ENCODE measurements around the gene NAT16. TPM values are rescaled to one million over a fixed set of nuclear protein-coding genes. Genes with fewer than 3 reads are reported as not detected.

Gene NAT16
- total RNA-seq, 1 donor from 2014 or later, result 0.70 TPM

DNA sequence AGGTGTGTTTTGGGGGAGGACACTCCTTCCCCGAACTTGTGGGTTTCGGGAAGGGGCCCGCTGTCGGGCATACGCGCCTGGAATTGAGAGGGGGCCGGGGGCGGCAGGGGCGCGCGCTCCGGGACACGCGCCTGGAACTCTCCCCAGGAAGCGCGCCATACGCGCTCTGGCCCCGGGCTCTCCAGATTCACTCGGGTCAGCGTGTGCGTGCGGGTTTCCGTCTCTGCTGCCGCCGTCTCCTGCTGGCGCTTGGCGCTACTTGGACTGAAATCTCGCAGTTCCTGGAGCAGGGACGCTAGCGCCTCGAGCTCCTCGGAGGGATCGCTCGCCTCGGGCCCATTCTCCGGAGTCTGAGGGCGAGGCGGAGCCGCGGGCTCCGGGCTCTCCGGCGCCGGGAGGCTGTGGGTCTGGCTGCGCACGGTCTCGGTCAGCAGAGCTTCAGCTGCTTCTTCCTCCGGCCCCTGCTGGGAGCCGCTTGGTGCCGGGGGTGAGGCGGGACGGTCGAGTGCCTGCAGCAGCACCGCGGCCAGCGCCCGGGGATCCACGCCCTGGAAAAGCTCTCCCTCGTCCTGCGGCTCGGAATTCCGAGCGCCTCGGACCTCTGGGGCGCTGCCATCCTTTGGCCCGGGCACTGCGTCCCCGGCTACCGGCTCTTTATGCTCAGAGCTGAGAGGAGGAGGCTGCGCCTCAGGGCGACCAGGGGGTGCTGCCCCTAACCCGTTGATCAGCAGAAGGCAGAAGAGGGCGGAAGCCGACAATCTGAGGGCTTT, 15.8 kb downstream of the NAT16 start:
- H3K4me1 Mint-ChIP-seq, result peaks cover 51% of the 10 kb centered on the region
- no peaks in the 10 kb centered on the region for H3K36me3 Mint-ChIP-seq (ENCODE audit: low read depth)
- no peaks in the 10 kb centered on the region for H3K9me3 Mint-ChIP-seq
- peaks cover 63% of the 10 kb centered on the region for H3K27me3 Mint-ChIP-seq (ENCODE audit: low read depth)
- H3K27ac Mint-ChIP-seq (ENCODE audit: unreplicated experiment), result no peak overlapping the region
- H3K4me3 Mint-ChIP-seq, result peak overlapping the region; percentile 87
- TF ChIP-seq, protein P1, sequence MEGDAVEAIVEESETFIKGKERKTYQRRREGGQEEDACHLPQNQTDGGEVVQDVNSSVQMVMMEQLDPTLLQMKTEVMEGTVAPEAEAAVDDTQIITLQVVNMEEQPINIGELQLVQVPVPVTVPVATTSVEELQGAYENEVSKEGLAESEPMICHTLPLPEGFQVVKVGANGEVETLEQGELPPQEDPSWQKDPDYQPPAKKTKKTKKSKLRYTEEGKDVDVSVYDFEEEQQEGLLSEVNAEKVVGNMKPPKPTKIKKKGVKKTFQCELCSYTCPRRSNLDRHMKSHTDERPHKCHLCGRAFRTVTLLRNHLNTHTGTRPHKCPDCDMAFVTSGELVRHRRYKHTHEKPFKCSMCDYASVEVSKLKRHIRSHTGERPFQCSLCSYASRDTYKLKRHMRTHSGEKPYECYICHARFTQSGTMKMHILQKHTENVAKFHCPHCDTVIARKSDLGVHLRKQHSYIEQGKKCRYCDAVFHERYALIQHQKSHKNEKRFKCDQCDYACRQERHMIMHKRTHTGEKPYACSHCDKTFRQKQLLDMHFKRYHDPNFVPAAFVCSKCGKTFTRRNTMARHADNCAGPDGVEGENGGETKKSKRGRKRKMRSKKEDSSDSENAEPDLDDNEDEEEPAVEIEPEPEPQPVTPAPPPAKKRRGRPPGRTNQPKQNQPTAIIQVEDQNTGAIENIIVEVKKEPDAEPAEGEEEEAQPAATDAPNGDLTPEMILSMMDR (conservative IDR thresholded peaks at IDR 0.05), result no peak
- DNase-seq (ENCODE audit: low read depth, low spot score), result peak; percentile 49

GRCh38 chr7:101163279-101164070, 16.6 kb downstream of the NAT16 start:
- H3K9me3 Mint-ChIP-seq, result no peaks in the 10 kb centered on the region
- peak overlapping the region; percentile 75 for H3K4me3 Mint-ChIP-seq
- DNase-seq (ENCODE audit: low read depth, low spot score), result peak; percentile 40
- H3K27ac Mint-ChIP-seq (ENCODE audit: unreplicated experiment), result no peak overlapping the region
- TF ChIP-seq, protein P1 (conservative IDR thresholded peaks at IDR 0.05), result no peak
- H3K27me3 Mint-ChIP-seq (ENCODE audit: low read depth), result peaks cover 55% of the 10 kb centered on the region
- peaks cover 47% of the 10 kb centered on the region for H3K4me1 Mint-ChIP-seq
- H3K36me3 Mint-ChIP-seq (ENCODE audit: low read depth), result no peaks in the 10 kb centered on the region

DNA sequence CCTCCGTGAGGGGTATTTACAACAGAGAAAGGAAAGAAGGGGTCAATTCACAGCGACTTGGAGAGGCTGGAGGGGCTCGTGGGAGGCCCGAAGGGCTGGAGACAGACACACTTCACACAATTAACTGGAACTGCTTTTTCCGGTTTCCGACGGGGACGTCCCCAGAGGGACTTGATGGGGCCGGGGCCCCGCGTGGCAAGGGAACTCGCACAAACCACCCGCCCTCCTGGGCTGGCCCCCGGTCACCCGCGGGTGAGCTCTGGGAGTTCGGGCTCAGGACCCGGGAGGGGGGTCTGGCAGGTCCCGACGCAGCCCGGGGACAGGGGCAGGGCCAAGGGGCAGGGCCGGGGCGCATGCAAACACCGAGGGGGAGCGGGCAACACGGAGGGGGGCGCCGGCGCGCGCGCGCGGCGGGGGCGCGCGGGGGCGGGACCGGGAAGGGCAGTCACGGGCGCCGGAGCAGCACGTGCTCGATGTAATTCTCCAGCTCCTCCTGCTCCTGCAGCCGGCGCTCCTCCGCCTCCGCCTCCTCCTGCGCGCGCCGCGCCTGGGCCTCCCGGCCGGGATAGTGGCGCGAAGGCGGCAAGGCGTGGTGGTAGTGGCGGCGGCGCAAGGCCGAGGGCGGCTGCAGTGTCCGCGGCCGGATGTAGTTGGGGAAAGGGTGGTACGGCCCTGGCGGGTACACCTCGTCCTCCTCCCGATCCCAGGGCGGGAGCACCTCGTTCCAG, 17.4 kb downstream of the NAT16 start:
- peak; percentile 55 for DNase-seq (ENCODE audit: low read depth, low spot score)
- peak overlapping the region; percentile 90 for H3K4me3 Mint-ChIP-seq
- H3K36me3 Mint-ChIP-seq (ENCODE audit: low read depth), result peaks cover 2% of the 10 kb centered on the region
- TF ChIP-seq, protein P1 (conservative IDR thresholded peaks at IDR 0.05), result no peak
- peaks cover 41% of the 10 kb centered on the region for H3K4me1 Mint-ChIP-seq
- H3K27me3 Mint-ChIP-seq (ENCODE audit: low read depth), result peaks cover 48% of the 10 kb centered on the region
- H3K27ac Mint-ChIP-seq (ENCODE audit: unreplicated experiment), result peak overlapping the region; percentile 37
- no peaks in the 10 kb centered on the region for H3K9me3 Mint-ChIP-seq

DNA sequence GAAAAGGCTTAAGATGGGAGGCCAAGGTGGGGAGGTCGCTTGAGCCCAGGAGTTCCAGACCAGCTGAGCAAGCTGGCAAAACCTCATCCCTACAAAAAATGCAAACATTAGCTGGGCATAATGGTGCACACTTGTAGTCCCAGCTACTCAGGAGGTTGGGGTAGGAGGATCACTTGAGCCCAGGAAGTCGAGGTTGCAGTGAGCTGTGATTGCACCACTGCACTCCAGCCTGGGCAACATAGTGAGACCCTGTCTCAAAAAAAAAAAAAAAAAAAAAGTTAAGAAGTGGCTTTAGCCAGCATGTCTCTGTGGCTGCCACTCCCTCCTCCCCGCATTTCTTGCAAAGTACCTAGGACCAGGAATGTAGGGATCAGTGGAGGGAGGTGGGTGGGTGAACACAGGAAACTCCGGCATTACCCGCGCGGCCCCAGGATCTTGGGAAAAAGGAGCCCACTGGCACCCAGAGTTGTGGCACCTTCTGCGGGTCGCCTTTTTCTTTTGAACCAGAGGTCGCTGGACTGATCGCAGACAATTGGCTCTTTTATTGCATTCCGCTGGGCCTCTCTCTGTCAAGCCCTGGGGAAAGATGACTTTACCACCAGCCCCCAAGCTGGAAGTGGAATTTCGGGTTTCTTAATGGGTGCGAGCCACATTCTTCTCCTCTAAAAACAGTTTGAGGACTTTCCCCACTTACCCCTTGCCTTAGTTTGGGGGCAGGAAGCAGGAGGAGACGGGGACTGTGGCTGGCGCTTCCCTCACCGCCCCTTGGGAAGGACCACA, 18.2 kb downstream of the NAT16 start:
- H3K4me1 Mint-ChIP-seq, result peaks cover 33% of the 10 kb centered on the region
- H3K27me3 Mint-ChIP-seq (ENCODE audit: low read depth), result peaks cover 39% of the 10 kb centered on the region
- peak overlapping the region; percentile 90 for H3K4me3 Mint-ChIP-seq
- TF ChIP-seq, protein P1 (conservative IDR thresholded peaks at IDR 0.05), result no peak
- peak overlapping the region; percentile 37 for H3K27ac Mint-ChIP-seq (ENCODE audit: unreplicated experiment)
- H3K9me3 Mint-ChIP-seq, result no peaks in the 10 kb centered on the region
- peaks cover 2% of the 10 kb centered on the region for H3K36me3 Mint-ChIP-seq (ENCODE audit: low read depth)
- no peak for DNase-seq (ENCODE audit: low read depth, low spot score)

DNA sequence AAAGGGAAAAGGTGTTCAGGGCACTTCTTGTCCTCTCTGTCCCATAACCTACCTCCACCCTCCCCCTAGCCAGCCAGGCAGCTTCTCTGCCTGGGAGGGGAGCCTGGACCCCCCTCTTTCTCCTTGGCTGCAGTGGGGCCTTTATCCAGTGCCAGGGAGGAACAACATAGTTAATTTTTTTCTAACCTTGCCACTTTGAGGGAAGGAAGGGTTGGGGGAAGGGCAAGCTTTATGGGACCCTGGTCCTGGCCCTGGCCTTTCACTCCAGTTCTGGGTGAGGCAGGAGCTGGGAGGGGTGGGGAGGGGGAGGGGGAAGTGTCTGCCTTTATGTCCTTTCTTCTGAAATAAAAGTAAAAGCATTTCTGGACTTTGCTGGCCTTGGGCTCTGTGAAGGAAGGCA, 19.2 kb downstream of the NAT16 start:
- no peaks in the 10 kb centered on the region for H3K9me3 Mint-ChIP-seq
- peak overlapping the region; percentile 90 for H3K4me3 Mint-ChIP-seq
- peaks cover 30% of the 10 kb centered on the region for H3K27me3 Mint-ChIP-seq (ENCODE audit: low read depth)
- H3K4me1 Mint-ChIP-seq, result peaks cover 27% of the 10 kb centered on the region
- H3K27ac Mint-ChIP-seq (ENCODE audit: unreplicated experiment), result no peak overlapping the region
- TF ChIP-seq, protein P1 (conservative IDR thresholded peaks at IDR 0.05), result no peak
- no peak for DNase-seq (ENCODE audit: low read depth, low spot score)
- peaks cover 2% of the 10 kb centered on the region for H3K36me3 Mint-ChIP-seq (ENCODE audit: low read depth)

All from neural crest cell (in vitro differentiated cells).